NCI-H2107 treated with DMSO at 0.1 percent for 48 hours (cell line): ENCODE measurements around the gene COL21A1.

Source experiments
- DNase-seq: peaks from one replicate; lab custom pipeline; 2025; ENCODE audit not compliant: unreplicated experiment; lab: John Stamatoyannopoulos, UW

COL21A1 gene

GRCh38 chr6:56193846-56194245 is 53.5 kb downstream of the COL21A1 start:
- no peak for DNase-seq

- no peak for DNase-seq
These were observed 59.0 kb downstream of the COL21A1 start for GRCh38 chr6:56188429-56188828.

GRCh38 chr6:56187686-56188085 is 59.7 kb downstream of the COL21A1 start:
- no peak for DNase-seq

- DNase-seq = no peak
These were observed 70.6 kb downstream of the COL21A1 start for GRCh38 chr6:56176741-56177140.

- no peak for DNase-seq
These were observed 74.2 kb downstream of the COL21A1 start for GRCh38 chr6:56173228-56173627.

GRCh38 chr6:56172144-56172543 is 75.2 kb downstream of the COL21A1 start:
- DNase-seq = no peak

GRCh38 chr6:56169366-56169765 is 78.0 kb downstream of the COL21A1 start:
- no peak for DNase-seq

GRCh38 chr6:56168596-56168995 is 78.8 kb downstream of the COL21A1 start:
- no peak for DNase-seq

- no peak for DNase-seq
These were observed 85.3 kb downstream of the COL21A1 start for GRCh38 chr6:56162081-56162480.

- DNase-seq = no peak
These were observed 86.9 kb downstream of the COL21A1 start for GRCh38 chr6:56160489-56160888.

- DNase-seq = no peak
These were observed 88.8 kb downstream of the COL21A1 start for GRCh38 chr6:56158571-56158970.

- DNase-seq = no peak
These were observed 90.7 kb downstream of the COL21A1 start for GRCh38 chr6:56156643-56157042.

- DNase-seq = no peak
These were observed 91.7 kb downstream of the COL21A1 start for GRCh38 chr6:56155634-56156141.

- no peak for DNase-seq
These were observed 93.3 kb downstream of the COL21A1 start for GRCh38 chr6:56154076-56154475.

- DNase-seq = no peak
These were observed 94.8 kb downstream of the COL21A1 start for GRCh38 chr6:56152611-56153010.

GRCh38 chr6:56151609-56152224 is 95.7 kb downstream of the COL21A1 start:
- no peak for DNase-seq

- DNase-seq = no peak
These were observed 98.7 kb downstream of the COL21A1 start for GRCh38 chr6:56148488-56149186.

- DNase-seq = no peak
These were observed 99.6 kb downstream of the COL21A1 start for GRCh38 chr6:56147766-56148165.

- no peak for DNase-seq
These were observed 101.3 kb downstream of the COL21A1 start for GRCh38 chr6:56146086-56146485.

GRCh38 chr6:56145616-56146015 is 101.8 kb downstream of the COL21A1 start:
- no peak for DNase-seq

GRCh38 chr6:56144538-56145324 is 102.6 kb downstream of the COL21A1 start:
- DNase-seq = no peak

GRCh38 chr6:56143796-56144195 is 103.6 kb downstream of the COL21A1 start:
- DNase-seq = no peak
